Osteocyte (in vitro differentiated cells): ENCODE measurements around the gene CDKN2B-AS1. TPM values are rescaled to one million over a fixed set of nuclear protein-coding genes. Genes with fewer than 3 reads are reported as not detected.

ENCODE experiments used
- DNase-seq: peaks from one replicate; pipeline ENCODE4 v3.0.0; 2021; ENCODE audit warnings: mixed read lengths; ENCODE audit not compliant: unreplicated experiment; ENCODE audit errors: extremely low spot score
- H3K27ac Mint-ChIP-seq: one replicate; pipeline ENCODE4 v1.8.0; 2021; ENCODE audit warnings: mild to moderate bottlenecking, mixed read lengths; ENCODE audit not compliant: unreplicated experiment
- H3K27me3 Mint-ChIP-seq: one replicate; pipeline ENCODE4 v1.8.0; 2021; ENCODE audit warnings: mixed read lengths; ENCODE audit not compliant: unreplicated experiment
- H3K36me3 Mint-ChIP-seq: one replicate; pipeline ENCODE4 v1.8.0; 2021; ENCODE audit warnings: mixed read lengths; ENCODE audit not compliant: unreplicated experiment
- H3K4me1 Mint-ChIP-seq: one replicate; pipeline ENCODE4 v1.8.0; 2021; ENCODE audit warnings: mixed read lengths; ENCODE audit not compliant: unreplicated experiment
- H3K4me3 Mint-ChIP-seq: one replicate; pipeline ENCODE4 v1.8.0; 2021; ENCODE audit warnings: mild to moderate bottlenecking, moderate library complexity, mixed read lengths; ENCODE audit not compliant: unreplicated experiment
- H3K9me3 Mint-ChIP-seq: one replicate; pipeline ENCODE4 v1.8.0; 2021; ENCODE audit warnings: mixed read lengths; ENCODE audit not compliant: unreplicated experiment
- total RNA-seq: library from RNA; stranded (reverse); gene quantifications from 2 replicates; pipeline ENCODE4 v1.2.1, GENCODE V29; 2021
- TF ChIP-seq, protein P1 (sequence below): fragments of 200-600 bp; sonication (generic); IDR thresholded peaks from 2 replicates; pipeline ENCODE4 v1.5.0; 2021; ENCODE audit warnings: antibody characterized with exemption, mild to moderate bottlenecking, moderate library complexity

The CDKN2B-AS1 gene
- total RNA-seq, 1 donor from 2014 or later, result 4.0 TPM

DNA sequence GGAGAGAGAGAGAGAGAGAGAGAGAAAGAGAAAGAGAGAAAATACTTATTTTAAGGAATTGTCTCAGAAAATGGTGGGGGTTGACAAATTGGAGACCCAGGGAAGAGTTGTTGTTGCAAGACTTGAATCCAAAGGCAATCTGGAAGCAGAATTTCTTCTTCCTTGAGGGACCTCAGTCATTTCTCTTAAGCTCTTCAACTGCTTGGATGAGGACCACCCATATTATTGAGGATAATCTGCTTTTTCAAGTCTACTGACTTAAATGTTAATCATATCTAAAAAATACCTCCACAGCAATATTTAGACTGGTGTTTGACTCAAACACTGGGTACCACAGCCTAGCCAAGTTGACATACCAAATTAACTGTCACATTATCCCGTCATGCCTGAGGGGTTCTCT, 2.9 kb downstream of the CDKN2B-AS1 start:
- Mint-ChIP-seq H3K27ac (no peak overlapping the region), H3K4me3 (no peak overlapping the region), H3K4me1 (peaks cover 25% of the 10 kb centered on the region), H3K9me3 (no peaks in the 10 kb centered on the region), H3K27me3 (no peaks in the 10 kb centered on the region), H3K36me3 (peaks cover 2% of the 10 kb centered on the region)
- TF ChIP-seq, protein P1, sequence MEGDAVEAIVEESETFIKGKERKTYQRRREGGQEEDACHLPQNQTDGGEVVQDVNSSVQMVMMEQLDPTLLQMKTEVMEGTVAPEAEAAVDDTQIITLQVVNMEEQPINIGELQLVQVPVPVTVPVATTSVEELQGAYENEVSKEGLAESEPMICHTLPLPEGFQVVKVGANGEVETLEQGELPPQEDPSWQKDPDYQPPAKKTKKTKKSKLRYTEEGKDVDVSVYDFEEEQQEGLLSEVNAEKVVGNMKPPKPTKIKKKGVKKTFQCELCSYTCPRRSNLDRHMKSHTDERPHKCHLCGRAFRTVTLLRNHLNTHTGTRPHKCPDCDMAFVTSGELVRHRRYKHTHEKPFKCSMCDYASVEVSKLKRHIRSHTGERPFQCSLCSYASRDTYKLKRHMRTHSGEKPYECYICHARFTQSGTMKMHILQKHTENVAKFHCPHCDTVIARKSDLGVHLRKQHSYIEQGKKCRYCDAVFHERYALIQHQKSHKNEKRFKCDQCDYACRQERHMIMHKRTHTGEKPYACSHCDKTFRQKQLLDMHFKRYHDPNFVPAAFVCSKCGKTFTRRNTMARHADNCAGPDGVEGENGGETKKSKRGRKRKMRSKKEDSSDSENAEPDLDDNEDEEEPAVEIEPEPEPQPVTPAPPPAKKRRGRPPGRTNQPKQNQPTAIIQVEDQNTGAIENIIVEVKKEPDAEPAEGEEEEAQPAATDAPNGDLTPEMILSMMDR, result no peak
- no peak for DNase-seq

DNA sequence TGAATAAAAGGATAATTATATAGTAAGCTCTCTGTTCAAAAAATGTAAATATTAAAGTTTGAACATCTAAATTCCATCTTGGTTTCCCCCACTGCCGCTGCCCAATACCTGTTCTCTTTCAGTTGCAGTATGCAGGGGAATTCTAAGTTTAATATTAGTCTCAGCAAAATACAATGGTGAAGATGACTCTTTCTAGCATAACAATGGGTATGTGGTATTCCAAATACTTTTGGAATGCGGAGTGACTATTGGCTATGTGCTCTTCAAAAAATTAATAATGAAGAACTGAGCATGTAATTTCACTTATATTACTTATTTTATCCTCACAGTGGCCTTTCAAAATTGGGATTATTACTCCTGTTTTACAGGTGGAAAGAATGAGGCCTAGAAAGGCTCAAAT, 3.4 kb downstream of the CDKN2B-AS1 start:
- H3K4me3 Mint-ChIP-seq, result no peak overlapping the region
- peaks cover 2% of the 10 kb centered on the region for H3K36me3 Mint-ChIP-seq
- TF ChIP-seq, protein P1, result no peak
- H3K4me1 Mint-ChIP-seq, result peaks cover 23% of the 10 kb centered on the region
- no peaks in the 10 kb centered on the region for H3K27me3 Mint-ChIP-seq
- no peak for DNase-seq
- no peak overlapping the region for H3K27ac Mint-ChIP-seq
- no peaks in the 10 kb centered on the region for H3K9me3 Mint-ChIP-seq

DNA sequence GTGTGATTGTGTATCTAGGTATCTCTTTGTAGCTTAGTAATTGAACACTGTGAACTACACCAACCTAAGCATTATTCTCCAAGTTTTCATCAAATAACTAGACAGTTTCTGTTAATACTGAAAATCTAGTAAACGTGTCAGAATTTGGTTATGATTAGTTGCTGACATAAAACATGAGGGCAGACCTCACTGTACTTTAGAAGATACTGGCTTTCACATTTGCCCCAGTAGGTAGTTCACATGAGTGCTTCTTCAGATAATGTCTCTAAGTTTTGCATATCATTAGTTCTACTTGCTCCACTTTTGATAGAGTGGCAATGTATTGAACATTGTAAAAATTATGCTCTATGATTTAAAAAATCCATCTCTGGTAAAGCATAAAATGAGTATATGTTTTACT, 7.4 kb downstream of the CDKN2B-AS1 start:
- Mint-ChIP-seq H3K36me3 (peaks cover 20% of the 10 kb centered on the region), H3K4me3 (no peak overlapping the region), H3K9me3 (no peaks in the 10 kb centered on the region), H3K4me1 (peaks cover 26% of the 10 kb centered on the region), H3K27me3 (peaks cover 3% of the 10 kb centered on the region), H3K27ac (no peak overlapping the region)
- TF ChIP-seq, protein P1, result no peak
- DNase-seq, result no peak

DNA sequence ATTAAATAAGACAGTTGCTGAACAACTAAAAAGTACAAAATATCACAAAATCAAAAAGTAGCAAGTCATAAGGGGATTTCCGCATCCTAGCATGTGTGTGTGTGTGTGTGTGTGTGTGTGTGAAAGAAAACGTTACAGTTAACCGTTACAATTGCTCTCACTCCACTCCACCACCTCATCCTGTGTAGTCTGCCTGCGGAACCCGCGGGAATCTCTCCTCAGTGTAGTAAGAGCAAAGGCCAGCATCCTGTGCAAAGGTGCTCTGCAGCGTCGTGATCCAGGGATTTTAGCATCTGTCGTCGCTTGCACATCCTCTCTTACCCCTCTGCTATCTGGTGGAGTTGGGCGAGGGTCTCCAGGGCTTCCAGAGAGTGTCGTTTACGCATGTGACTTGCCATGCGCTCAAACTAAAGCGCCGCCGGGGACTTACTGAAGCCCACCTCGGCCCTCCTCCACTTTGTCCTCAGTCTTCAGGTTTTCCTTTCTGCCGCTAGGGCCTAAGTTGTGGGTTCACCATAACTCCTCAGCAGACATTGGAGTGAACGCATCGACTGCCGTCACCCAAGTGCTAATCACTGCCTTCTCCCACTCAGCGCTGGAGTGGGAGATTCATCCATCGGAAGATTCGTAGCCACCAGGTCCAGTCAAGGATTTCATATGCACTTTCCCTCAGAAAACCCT, 10.6 kb downstream of the CDKN2B-AS1 start:
- Mint-ChIP-seq H3K27me3 (peaks cover 3% of the 10 kb centered on the region), H3K36me3 (peaks cover 20% of the 10 kb centered on the region), H3K27ac (peak overlapping the region; percentile 32), H3K9me3 (no peaks in the 10 kb centered on the region), H3K4me1 (peaks cover 38% of the 10 kb centered on the region), H3K4me3 (peak overlapping the region; percentile 52)
- TF ChIP-seq, protein P1, result no peak
- DNase-seq, result no peak

DNA sequence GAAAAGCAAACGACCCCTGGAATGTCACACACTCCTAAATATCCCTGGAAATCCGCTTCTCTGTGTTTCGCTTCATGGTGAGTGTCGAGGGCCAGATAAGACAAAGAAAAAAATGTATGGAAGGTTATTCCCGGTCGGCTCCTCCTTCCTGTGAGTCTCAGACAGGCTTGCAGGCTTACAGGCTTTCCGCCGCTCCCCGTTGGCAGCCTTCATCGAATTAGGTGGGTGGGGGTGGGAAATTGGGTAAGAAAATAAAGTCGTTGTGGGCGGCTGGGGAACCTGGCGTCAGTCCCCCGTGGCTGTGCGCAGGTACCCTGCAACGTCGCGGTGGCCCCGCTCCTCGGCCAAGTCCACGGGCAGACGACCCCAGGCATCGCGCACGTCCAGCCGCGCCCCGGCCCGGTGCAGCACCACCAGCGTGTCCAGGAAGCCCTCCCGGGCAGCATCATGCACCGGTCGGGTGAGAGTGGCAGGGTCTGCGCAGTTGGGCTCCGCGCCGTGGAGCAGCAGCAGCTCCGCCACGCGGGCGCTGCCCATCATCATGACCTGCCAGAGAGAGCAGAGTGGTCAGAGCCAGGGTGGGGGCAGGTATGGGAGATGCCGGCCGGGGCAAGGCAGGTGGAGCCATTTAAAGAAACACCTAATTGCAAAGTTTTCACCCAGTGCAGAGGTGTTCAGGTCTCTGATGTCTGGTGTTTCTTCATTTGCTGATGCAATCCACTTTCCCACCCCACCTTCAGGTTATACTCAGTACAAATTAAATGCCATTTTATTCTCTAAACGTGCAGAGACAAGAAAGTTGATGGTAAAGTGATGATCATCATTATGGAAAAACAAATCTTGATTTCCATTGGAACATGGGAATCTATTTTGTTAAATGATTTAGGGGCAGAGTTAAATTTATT, 11.4 kb downstream of the CDKN2B-AS1 start:
- peak; percentile 83 for DNase-seq
- Mint-ChIP-seq H3K36me3 (peaks cover 20% of the 10 kb centered on the region), H3K4me1 (peaks cover 42% of the 10 kb centered on the region), H3K9me3 (no peaks in the 10 kb centered on the region), H3K4me3 (peak overlapping the region; percentile 52), H3K27ac (peak overlapping the region; percentile 32), H3K27me3 (peaks cover 3% of the 10 kb centered on the region)
- TF ChIP-seq, protein P1, result no peak
